ENCODE data around the gene UGGT1.

The UGGT1 gene

DNA sequence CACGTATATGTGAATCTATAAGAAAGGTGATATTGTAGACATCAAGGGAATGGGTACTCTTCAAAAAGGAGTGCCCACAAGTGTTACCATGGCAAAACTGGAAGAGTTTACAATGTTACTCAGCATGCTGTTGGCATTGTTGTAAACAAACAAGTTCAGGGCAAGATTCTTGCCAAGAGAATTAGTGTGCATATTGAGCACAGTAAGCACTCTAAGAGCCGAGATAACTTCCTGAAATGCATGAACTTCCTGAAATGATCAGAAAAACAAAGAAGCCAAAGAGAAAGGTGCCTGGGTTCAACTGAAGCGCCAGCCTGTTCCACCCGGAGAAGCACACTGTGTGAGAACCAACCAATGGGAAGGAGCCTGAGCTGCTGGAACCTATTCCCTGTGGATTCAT lies 126.7 kb downstream of the UGGT1 start:
- DNase-seq (ENCODE audit: low spot score): no peak

DNA sequence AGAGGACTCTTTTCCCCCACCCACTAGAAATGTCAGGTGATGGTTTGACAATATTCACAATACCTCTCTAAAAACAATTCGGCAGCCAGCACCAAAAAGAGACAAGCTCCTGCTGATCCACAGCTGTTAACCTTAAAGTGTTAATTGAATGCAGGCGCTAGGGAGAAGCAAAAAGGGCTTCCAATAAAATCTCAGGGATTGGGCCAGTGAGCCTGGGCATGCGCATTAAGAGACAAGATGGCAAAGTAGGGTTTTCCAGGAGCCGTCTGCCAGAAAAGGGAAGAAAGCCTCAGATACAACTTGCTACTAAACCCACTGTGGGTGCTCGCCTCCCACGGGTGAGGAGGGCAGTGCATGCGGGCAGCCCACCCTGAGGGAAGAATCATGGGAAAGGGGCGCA lies 128.9 kb downstream of the UGGT1 start:
- DNase-seq (ENCODE audit: low spot score): no peak

DNA sequence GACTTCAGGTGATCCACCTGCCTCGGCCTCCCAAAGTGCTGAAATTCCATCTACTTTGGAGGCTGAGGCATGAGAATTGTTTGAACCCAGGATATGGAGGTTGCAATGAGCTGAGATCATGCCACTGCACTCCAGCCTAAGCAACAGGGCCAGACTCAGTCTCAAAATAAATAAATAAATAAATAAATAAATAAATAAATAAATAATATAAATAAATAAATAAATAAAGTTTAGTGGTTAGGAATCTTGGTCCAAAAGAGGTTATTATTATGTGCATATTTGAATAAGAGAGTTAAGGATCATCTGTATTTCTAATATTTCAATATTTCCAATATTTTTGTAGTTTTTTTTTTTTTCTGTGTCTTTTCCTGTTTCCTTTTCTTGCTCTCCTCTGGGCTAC lies 136.9 kb downstream of the UGGT1 start:
- DNase-seq (ENCODE audit: low spot score): no peak

DNA sequence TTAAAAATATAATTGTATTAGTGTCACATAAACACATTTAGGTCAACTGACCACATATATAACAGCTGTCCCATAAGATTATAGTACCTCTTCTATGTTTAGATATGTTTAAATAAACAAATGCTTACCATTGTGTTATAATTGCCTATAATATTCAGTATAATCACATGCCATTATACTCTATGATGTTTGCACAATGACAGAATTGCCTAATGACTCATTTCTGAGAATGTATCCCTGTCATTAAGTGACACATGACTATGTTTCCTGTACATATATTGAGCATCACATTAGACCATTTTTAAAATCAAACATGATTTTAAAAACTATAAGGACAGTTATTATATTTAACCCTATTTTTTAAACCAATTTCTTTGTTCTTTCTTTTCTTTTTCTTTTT lies 137.9 kb downstream of the UGGT1 start:
- DNase-seq (ENCODE audit: low spot score): no peak

DNA sequence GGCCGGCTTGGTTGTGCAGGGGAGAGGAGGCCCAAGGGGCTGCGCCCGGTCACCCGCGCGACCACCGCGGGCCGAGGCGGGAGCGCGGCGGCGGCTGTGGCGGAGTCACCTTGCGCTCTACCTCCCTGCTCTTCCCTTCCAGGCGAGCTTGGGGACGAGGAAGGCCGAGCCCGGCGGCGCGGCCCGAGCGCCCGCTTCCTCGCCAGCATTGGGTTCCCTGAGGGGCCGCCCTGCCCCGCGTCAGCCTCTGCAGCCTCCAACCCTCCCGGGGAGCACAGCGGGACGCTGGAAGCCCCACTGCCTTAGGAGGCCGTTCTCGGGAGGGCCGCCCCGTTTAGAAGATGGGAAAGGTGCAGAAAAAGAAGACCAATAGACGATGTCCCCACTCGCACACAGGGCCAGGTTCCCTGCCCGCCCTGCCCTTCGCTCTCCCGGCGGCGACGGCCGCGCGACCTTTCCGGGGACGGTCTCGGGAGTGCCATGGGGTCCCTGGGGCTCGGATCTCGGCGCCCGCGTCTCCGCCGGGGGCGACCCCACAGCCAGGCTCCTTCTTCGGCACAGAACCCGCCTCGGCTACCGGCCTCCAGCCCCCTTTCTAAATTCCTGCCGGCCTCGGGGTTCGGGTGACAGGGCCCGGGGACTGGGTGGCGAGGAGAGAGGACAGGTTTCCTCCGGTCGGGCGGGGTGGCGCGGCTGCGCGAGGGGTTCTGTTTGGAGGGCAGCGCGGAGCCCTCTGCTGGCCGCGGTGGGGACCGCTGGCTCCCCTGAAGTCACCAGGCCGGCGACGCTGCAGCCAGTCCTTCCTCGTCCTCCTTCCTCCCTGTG lies 142.2 kb downstream of the UGGT1 start:
- peak; percentile 96 for DNase-seq (ENCODE audit: low spot score)

DNA sequence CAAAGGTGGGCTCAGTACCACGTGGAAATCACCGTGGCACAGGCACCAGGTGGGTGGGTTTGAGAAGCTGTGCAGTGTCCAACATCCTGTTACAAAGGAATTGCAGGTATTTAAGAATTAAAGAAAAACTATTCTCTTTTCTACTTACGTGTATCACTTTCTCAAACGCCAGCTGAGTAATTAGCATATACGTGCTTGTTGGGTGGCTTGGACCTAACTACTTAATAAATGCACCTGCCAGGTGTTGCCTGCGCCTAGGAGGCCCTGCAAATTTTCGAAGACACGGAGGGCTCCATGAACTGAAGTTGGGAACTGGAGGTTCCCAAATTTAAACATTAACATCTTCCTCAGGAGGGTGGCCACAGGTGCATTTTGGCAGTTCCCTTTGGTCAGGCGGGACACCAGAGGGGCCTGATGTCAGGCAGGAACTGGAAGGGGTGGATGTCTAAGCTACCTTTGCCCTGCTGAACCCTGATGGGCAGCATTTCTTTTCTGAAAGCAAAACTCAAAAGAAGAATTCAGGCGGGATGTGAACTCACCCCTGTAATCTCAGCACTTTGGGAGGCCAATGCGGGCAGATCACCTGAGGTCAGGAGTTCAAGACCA lies 142.9 kb downstream of the UGGT1 start:
- DNase-seq (ENCODE audit: low spot score): no peak

DNA sequence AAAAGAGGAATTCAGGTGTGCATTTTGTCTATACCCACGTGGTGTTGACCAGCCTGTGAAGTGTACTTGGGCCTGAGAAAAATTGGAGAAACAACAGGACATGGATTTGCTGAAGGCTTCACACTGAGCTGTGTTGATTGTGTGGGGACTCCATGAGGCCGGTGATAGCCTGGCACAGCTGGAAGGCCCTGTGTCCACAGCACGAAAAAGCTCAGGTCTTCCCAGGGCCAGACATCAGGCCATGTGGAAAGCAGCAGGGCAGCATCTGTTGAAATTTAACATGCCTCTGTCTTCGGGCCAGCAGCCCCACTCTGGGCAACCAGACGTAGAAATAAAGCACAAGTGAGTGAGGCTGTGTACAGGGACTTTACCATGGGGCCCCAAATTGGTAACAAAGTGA lies 143.6 kb downstream of the UGGT1 start:
- no peak for DNase-seq (ENCODE audit: low spot score)

DNA sequence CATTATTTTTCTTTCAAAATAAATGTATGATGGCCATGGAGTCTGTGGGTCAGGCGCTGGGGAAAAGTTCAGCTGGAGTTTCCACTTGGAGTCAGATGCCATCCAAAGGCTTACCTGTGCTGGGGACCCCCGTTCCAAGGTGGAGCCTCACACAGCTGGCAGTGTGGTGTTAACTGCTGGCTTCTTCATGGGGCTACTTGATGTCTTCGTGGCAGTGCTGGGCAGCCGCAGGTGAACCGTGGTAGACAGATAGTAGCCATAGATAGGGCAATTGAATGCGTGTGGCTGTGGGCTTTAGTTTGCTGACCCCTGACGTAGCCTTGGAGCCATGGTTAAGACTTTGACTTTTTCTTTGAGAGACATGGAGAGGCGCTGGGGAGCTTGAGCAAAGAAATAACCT lies 144.6 kb downstream of the UGGT1 start:
- no peak for DNase-seq (ENCODE audit: low spot score)

DNA sequence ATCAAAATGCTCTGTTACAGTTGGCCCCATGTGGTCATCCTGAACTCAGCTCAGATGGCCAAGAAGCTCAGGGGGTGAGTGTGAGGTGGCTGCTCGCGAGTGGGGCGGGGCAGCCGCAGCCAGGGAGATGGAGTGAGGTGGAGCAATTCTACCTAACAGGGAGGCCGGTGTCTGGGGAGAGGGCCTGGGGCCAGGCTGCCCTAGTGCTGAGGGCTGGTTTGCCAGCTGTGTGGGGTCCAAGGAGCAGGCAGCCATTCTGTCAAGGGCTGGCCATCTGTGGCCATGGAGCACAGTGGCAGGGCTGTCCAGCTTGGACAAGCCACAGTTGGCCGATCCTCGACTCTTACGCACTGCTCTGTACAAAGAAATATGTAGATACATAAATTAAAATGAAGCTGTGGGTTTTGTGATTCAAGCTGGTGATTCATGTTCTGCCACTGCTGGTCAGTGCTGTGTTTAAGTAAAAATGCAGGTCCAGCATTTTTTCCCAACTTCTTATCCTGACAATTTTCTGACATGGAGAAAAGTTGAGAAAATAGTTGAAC lies 145.6 kb downstream of the UGGT1 start:
- DNase-seq (ENCODE audit: low spot score): peak; percentile 76

DNA sequence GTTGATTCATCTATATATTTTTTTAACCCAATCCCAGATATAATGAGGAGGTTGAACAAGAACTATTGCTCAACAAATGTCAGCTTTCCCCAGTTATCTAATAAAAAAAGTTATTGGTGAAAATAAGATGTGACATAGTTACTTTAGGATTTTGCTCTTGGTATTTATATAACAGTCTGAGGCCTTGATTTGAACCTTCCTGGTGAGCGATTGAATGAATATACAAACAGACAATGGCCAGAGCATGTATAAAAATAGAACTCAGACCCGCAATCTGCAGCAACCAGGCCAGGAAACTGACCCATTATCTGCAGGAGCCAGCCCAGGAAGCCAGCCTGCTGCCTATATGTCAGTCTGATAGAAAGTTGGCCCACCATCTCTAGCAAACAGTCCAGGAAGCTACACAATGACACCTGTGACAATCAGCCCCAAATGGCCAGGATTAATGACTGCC lies 146.1 kb downstream of the UGGT1 start:
- peak; percentile 22 for DNase-seq (ENCODE audit: low spot score)

DNA sequence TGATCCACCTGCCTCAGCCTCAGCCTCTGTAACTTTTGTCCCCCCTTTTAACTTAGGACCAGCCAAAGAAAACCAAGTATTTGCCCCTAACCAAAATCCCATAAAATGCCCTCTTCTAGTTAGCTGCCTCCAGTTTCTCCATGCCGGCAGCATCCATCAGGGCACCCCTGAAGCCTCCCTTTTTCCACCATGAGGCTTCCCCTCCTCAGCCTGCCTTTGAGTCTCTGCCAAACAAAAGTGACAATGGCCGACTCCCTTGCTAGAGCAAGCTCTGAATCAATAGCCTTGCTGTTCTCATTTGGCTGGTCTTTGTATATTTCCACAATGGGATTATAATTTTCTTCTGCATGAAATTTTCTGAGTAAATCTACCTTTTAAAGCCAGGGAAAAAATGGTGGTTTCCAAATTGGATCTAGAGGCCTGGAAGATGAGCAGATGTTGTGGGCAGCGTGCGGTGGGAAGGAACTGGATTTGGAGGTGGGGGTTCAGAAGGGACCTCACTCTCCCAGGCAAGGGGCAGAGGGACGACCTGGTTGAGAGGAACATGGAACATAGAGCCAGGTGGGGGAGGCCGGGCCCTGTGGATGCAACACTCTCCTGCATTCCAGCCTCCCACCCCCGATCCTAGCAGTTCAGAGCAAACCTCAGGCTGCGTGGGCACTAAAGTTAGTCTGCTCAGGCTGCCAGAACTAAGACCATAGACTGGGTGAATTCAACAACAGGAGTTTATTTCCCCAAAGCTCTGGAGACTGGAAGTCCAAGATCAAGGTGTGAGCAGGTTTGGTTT lies 147.1 kb downstream of the UGGT1 start:
- DNase-seq (ENCODE audit: low spot score): no peak

DNA sequence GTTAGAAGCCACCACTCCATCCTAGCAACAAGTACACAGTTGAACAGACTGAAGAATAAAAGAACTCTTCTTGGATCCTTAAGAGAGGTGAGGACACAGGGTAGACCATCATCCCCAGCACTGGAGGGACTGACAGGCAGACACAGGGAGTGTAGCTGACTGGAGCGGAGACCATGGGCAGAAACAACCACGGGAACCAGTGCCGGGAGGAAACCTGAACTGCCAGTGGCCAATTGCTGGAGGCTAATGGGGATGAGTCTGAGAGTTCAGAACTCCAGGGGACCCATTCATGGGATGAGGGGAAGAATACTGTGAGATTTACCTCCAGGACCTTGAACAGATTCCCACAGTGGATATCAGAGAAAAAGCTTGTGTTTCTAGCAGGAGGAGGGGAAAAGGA lies 150.9 kb downstream of the UGGT1 start:
- no peak for DNase-seq (ENCODE audit: low spot score)
